ENCODE data around the gene C15orf61. TPM values are rescaled to one million over a fixed set of nuclear protein-coding genes. Genes with fewer than 3 reads are reported as not detected.

The C15orf61 gene
- total RNA-seq (10 to 100 TPM in 2 of 5 experiments, 1 to 10 TPM in 3; 4.3 to 11.0 (median 8.2) TPM), polyA plus RNA-seq (10 to 100 TPM in 1 of 2 donors, 1 to 10 TPM in 1; 6.1 to 11.4 TPM), total RNA-seq (6.1 reads per million, percentile 27 among the genes with 10 or more reads in this experiment)

DNA sequence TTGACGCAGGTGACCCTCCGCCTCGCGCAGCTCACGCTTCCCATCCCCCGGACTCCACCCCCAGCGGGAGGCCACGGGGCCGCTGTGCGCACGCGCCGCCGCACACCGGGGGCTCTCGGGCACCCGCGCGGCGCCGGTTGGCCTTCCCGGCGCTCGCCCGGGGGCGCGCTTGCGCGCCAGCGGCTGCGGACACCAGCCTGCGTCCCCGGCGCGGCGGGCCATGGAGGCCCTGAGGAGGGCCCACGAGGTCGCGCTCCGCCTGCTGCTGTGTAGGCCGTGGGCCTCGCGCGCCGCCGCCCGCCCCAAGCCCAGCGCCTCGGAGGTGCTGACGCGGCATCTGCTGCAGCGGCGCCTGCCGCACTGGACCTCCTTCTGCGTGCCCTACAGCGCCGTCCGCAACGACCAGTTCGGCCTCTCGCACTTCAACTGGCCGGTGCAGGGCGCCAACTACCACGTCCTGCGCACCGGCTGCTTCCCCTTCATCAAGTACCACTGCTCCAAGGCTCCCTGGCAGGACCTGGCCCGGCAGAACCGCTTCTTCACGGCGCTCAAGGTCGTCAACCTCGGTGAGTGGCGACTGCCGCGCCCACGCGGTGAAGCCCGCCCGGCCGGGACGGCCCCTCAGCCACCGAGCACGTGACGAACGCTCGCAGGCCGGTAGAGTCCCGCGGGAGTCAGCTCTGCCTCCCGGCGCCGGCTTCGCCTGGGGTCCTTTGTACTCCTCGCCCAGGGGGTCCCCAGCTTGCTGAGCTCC is at the start of gene C15orf61:
Gene C15orf61 (plus strand): TSS at position 103 of the 754 bp plus-strand sequence. CDS start 118 bp downstream, at position 221.
- CTCF ChIA-PET, result interaction anchor here (0.6 to 1.2 kb wide), 4 partner anchors 9 to 659 kb away, joined by 3 to 4 read pairs (median 3); partner anchors contain the start of gene MAP2K5

DNA sequence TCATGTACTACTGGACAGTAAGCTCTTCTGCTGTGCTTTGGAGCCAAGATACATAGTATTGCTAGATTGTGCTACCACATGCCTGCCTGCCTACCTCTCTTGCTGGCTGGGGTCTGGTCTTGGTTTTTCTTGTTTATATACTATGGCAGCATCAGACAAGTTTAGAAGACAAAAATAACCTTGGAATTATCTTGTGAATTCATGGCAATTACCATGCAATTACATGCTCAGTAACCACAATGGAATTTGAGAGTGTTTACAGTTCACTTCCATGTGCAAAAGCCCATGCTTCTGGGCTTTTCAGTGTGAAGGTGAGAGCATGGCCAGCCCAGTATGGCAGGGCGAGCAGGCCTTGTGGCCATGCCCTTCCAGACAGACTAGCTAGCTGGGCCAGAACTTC is 48.0 kb upstream of the C15orf61 start:
- H3K27ac Mint-ChIP-seq, result no peak overlapping the region
- Histone ChIP-seq H3K36me3 (ENCODE audit: control insufficient read depth in 2 of 3, insufficient read depth in 3 of 3, low read length in 3 of 3) (no peaks in the 10 kb centered on the region), H3K4me3 (ENCODE audit: low read length) (no peak overlapping the region), H3K9me3 (ENCODE audit: control insufficient read depth in 2 of 3, low read length in 3 of 3) (no peaks in the 10 kb centered on the region), H3K27ac (ENCODE audit: low read depth, low read length) (no peak overlapping the region), H3K4me1 (ENCODE audit: control insufficient read depth in 2 of 2, insufficient read depth in 2 of 2, low read length in 2 of 2) (no peaks in the 10 kb centered on the region), H3K27me3 (ENCODE audit: control insufficient read depth in 2 of 2, insufficient read depth in 2 of 2, low read length in 2 of 2) (no peaks in the 10 kb centered on the region)
- peaks cover 0 to 8% (median 0%) of the 10 kb centered on the region in 5 donors for H3K27me3 Mint-ChIP-seq
- ChIA-PET CTCF (no interaction called here), POLR2A (no interaction called here)
- intact Hi-C loops (cut with micrococcal nuclease), result no loop called here
- ATAC-seq, result no peak
- H3K4me1 Mint-ChIP-seq, result no peaks in the 10 kb centered on the region
- H3K36me3 Mint-ChIP-seq, result peaks cover 0 to 6% (median 0%) of the 10 kb centered on the region in 5 donors
- no peak for DNase-seq
- H3K9me3 Mint-ChIP-seq, result no peaks in the 10 kb centered on the region
- H3K4me3 Mint-ChIP-seq, result no peak overlapping the region

More for the DNA sequence above, at the start of gene C15orf61:
- peak within 1 kb of the TSS; percentile 85 to 98 (median 95) for H3K4me3 Mint-ChIP-seq
- peaks cover 16 to 28% of the 10 kb centered on the region in 2 donors for H3K4me1 ChIP-seq (ENCODE audit: control insufficient read depth in 2 of 2, insufficient read depth in 2 of 2, low read length in 2 of 2)
- H3K27me3 ChIP-seq (ENCODE audit: control insufficient read depth in 2 of 2, insufficient read depth in 2 of 2, low read length in 2 of 2), result no peaks in the 10 kb centered on the region
- H3K9me3 ChIP-seq (ENCODE audit: control insufficient read depth in 2 of 3, low read length in 3 of 3), result no peaks in the 10 kb centered on the region
- H3K27ac ChIP-seq (ENCODE audit: low read depth, low read length), result peak within 1 kb of the TSS; percentile 85
- H3K36me3 ChIP-seq (ENCODE audit: control insufficient read depth in 2 of 3, insufficient read depth in 3 of 3, low read length in 3 of 3), result peaks cover 0 to 6% (median 0%) of the 10 kb centered on the region in 3 experiments
- H3K36me3 Mint-ChIP-seq, result peaks cover 0 to 4% (median 0%) of the 10 kb centered on the region in 5 donors
- peak within 1 kb of the TSS; percentile 87 for H3K4me3 ChIP-seq (ENCODE audit: low read length)
- DNase-seq (peak; percentile 78 to 92 (median 82)), ATAC-seq (peak; percentile 90)
- H3K27ac Mint-ChIP-seq, result peak within 1 kb of the TSS; percentile 88 to 96 (median 94)
- POLR2A ChIA-PET, result interaction anchor here (0.6 to 2.8 kb wide), 7 partner anchors 9 to 317 kb away, joined by 3 to 40 read pairs (median 5); partner anchors contain the start of gene MAP2K5
- H3K27me3 Mint-ChIP-seq, result no peaks in the 10 kb centered on the region
- intact Hi-C loops (cut with micrococcal nuclease), result loop anchor here (1.0 to 10.0 kb wide), 8 partner anchors 20 to 534 kb away; partner anchors contain the start of genes RNU6-1 (in 2 of the 2), AAGAB (in 1 of the 2), IQCH (in 1 of the 2) and MAP2K5 (in 1 of the 2)
- H3K4me1 Mint-ChIP-seq, result peaks cover 20 to 40% (median 34%) of the 10 kb centered on the region in 7 donors
- no peaks in the 10 kb centered on the region for H3K9me3 Mint-ChIP-seq

DNA sequence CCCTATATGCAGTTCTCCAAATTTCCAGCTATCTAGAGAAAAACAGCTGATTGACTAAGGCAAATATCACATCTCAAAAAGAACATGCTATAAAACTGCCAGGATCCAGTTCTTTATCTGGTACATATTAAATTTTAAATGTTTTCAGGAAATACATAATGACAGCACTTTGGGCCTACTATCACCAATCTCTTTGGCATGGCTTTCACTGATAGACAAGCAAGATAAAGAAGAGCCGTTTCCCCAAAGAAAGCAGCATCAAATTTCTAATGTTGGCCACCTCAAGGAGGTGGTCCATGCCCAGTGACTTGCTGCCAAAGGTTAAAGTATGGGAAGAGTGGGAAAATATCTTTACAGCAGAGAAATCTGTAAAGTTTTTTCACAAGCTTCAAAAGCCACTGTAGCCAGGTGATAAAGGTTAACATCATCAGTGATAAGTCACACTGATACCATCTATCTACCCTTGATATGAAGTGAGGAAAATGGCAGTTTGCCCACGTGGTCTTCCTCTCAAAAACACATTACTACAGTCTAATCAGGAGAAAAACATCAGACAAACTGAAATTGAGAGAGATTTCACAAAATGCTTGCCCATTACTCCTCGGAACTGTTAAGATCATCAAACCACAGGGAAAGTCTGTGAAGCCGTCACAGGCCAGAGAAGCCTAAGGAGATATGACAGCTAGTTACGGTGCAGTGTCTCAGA is 46.4 kb upstream of the C15orf61 start:
- Histone ChIP-seq H3K4me1 (ENCODE audit: control insufficient read depth in 2 of 2, insufficient read depth in 2 of 2, low read length in 2 of 2) (no peaks in the 10 kb centered on the region), H3K27ac (ENCODE audit: low read depth, low read length) (no peak overlapping the region), H3K4me3 (ENCODE audit: low read length) (no peak overlapping the region), H3K36me3 (ENCODE audit: control insufficient read depth in 2 of 3, insufficient read depth in 3 of 3, low read length in 3 of 3) (no peaks in the 10 kb centered on the region), H3K9me3 (ENCODE audit: control insufficient read depth in 2 of 3, low read length in 3 of 3) (no peaks in the 10 kb centered on the region), H3K27me3 (ENCODE audit: control insufficient read depth in 2 of 2, insufficient read depth in 2 of 2, low read length in 2 of 2) (no peaks in the 10 kb centered on the region)
- DNase-seq, result no peak
- H3K36me3 Mint-ChIP-seq, result peaks cover 0 to 6% (median 0%) of the 10 kb centered on the region in 5 donors
- no peak for ATAC-seq
- no peak overlapping the region for H3K4me3 Mint-ChIP-seq
- ChIA-PET CTCF (interaction anchor here (0.7 kb wide), 1 partner anchor 34 kb away, joined by 3 read pairs; no protein-coding TSS in a partner anchor), POLR2A (no interaction called here)
- H3K27ac Mint-ChIP-seq, result no peak overlapping the region
- no peaks in the 10 kb centered on the region for H3K9me3 Mint-ChIP-seq
- peaks cover 0 to 7% (median 4%) of the 10 kb centered on the region in 5 donors for H3K27me3 Mint-ChIP-seq
- H3K4me1 Mint-ChIP-seq, result peaks cover 0 to 4% (median 0%) of the 10 kb centered on the region in 7 donors
- intact Hi-C loops (cut with micrococcal nuclease), result no loop called here

DNA sequence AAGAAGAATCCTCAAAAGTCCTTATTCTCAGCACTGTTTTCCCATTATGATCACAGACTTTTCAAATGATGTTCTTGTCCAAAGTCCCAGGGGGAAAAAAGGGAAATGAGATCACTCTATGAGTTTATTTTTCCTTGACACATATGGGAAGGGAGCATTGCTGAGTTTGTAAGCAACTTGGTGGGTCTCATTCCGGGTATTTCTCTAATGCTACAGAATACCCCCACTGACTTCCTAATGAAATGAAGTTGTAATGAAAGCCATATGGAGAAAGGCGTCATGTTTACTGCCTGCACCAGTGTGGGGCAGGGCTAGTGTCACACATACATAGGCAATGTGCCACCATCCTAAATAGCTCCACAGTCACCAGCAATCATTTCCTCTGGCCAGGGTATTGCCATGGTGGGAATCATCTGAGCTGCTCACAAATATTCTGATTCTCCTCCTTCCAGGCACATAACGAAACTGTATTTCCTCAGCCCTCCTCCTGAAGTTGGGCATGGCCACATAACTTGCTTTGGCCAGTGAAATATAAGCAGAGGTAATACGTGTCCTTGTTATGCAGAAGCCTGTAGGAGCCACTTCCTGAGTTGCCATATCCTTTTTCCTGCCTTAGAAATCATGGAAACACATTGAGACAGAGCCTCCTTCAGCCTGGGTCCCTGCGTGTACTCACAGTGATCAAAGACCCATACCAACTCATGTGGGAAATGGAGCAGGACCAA is 41.0 kb upstream of the C15orf61 start:
- Histone ChIP-seq H3K36me3 (ENCODE audit: control insufficient read depth in 2 of 3, insufficient read depth in 3 of 3, low read length in 3 of 3) (no peaks in the 10 kb centered on the region), H3K27ac (ENCODE audit: low read depth, low read length) (no peak overlapping the region), H3K27me3 (ENCODE audit: control insufficient read depth in 2 of 2, insufficient read depth in 2 of 2, low read length in 2 of 2) (no peaks in the 10 kb centered on the region), H3K9me3 (ENCODE audit: control insufficient read depth in 2 of 3, low read length in 3 of 3) (no peaks in the 10 kb centered on the region), H3K4me1 (ENCODE audit: control insufficient read depth in 2 of 2, insufficient read depth in 2 of 2, low read length in 2 of 2) (peaks cover 0 to 5% of the 10 kb centered on the region in 2 donors), H3K4me3 (ENCODE audit: low read length) (no peak overlapping the region)
- CTCF ChIA-PET, result no interaction called here
- intact Hi-C loops (cut with micrococcal nuclease), result no loop called here
- POLR2A ChIA-PET, result no interaction called here
- Mint-ChIP-seq H3K27ac (peak overlapping the region in 1 of 9 donors; percentile 6), H3K4me3 (no peak overlapping the region), H3K4me1 (peaks cover 0 to 23% (median 17%) of the 10 kb centered on the region in 7 donors), H3K9me3 (peaks cover 0 to 9% (median 0%) of the 10 kb centered on the region in 11 donors), H3K27me3 (peaks cover 0 to 17% (median 4%) of the 10 kb centered on the region in 5 donors), H3K36me3 (peaks cover 0 to 10% (median 3%) of the 10 kb centered on the region in 5 donors)
- DNase-seq (no peak), ATAC-seq (no peak)

DNA sequence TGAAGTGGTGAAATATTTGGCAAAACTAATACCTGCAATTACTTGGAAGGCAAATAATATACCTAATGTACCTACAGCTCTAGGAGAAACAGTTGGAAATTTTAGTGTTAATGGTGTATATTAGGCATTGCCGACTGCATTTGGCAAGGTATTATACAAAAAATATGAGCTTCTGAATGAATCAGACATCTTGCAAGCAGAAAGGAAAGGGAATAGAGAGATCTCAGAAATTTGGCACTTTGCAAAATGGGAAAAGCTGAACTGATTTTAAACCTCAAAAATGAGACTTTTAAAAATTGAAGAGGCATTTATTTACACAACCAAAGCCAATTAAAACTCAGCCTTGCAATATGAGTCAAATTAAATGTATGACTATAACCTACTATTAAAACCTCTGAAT is 40.2 kb upstream of the C15orf61 start:
- no peaks in the 10 kb centered on the region for H3K36me3 ChIP-seq (ENCODE audit: control insufficient read depth in 2 of 3, insufficient read depth in 3 of 3, low read length in 3 of 3)
- peaks cover 0 to 23% (median 17%) of the 10 kb centered on the region in 7 donors for H3K4me1 Mint-ChIP-seq
- no peaks in the 10 kb centered on the region for H3K27me3 ChIP-seq (ENCODE audit: control insufficient read depth in 2 of 2, insufficient read depth in 2 of 2, low read length in 2 of 2)
- H3K27me3 Mint-ChIP-seq, result peaks cover 0 to 19% (median 4%) of the 10 kb centered on the region in 5 donors
- H3K9me3 ChIP-seq (ENCODE audit: control insufficient read depth in 2 of 3, low read length in 3 of 3), result no peaks in the 10 kb centered on the region
- peaks cover 0 to 5% of the 10 kb centered on the region in 2 donors for H3K4me1 ChIP-seq (ENCODE audit: control insufficient read depth in 2 of 2, insufficient read depth in 2 of 2, low read length in 2 of 2)
- DNase-seq (no peak), ATAC-seq (no peak)
- no peak overlapping the region for H3K4me3 ChIP-seq (ENCODE audit: low read length)
- no peak overlapping the region for H3K27ac ChIP-seq (ENCODE audit: low read depth, low read length)
- H3K36me3 Mint-ChIP-seq, result peaks cover 0 to 10% (median 3%) of the 10 kb centered on the region in 5 donors
- H3K4me3 Mint-ChIP-seq, result no peak overlapping the region
- peaks cover 0 to 14% (median 0%) of the 10 kb centered on the region in 11 donors for H3K9me3 Mint-ChIP-seq
- ChIA-PET POLR2A (no interaction called here), CTCF (no interaction called here)
- intact Hi-C loops (cut with micrococcal nuclease), result no loop called here
- peak overlapping the region in 4 of 9 donors; percentile 12 to 81 (median 65) for H3K27ac Mint-ChIP-seq

DNA sequence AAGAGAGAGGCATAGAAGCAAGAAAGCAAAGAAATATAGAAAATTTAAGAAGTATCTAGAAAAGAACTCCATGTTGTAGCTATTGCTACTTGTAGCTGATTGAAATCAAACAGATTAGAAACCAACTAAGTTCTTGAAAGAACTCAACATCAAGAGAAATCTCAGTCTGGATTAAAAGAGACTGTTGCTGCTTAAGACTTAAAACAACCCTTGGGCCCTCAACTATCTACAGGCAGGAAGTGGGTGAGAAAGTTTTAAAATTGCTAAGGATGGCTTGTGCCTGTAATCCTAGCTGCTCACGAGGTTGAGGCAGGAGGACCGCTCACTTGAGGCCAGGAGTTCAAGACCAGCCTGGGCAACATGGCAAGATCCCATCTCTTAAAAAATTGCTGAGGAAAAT is 39.3 kb upstream of the C15orf61 start:
- H3K27me3 ChIP-seq (ENCODE audit: control insufficient read depth in 2 of 2, insufficient read depth in 2 of 2, low read length in 2 of 2), result no peaks in the 10 kb centered on the region
- H3K4me3 ChIP-seq (ENCODE audit: low read length), result no peak overlapping the region
- peak overlapping the region in 2 of 10 donors; percentile 23 to 51 for H3K4me3 Mint-ChIP-seq
- no peak overlapping the region for H3K27ac ChIP-seq (ENCODE audit: low read depth, low read length)
- POLR2A ChIA-PET, result no interaction called here
- CTCF ChIA-PET, result interaction anchor here (1.0 kb wide), 1 partner anchor 24 kb away, joined by 3 read pairs; no protein-coding TSS in a partner anchor
- intact Hi-C loops (cut with micrococcal nuclease), result no loop called here
- peaks cover 0 to 14% (median 0%) of the 10 kb centered on the region in 11 donors for H3K9me3 Mint-ChIP-seq
- DNase-seq, result peak in 6 of 9 donors; percentile 16 to 57 (median 30)
- H3K9me3 ChIP-seq (ENCODE audit: control insufficient read depth in 2 of 3, low read length in 3 of 3), result no peaks in the 10 kb centered on the region
- peaks cover 0 to 10% (median 3%) of the 10 kb centered on the region in 5 donors for H3K36me3 Mint-ChIP-seq
- no peaks in the 10 kb centered on the region for H3K36me3 ChIP-seq (ENCODE audit: control insufficient read depth in 2 of 3, insufficient read depth in 3 of 3, low read length in 3 of 3)
- peak overlapping the region in 8 of 9 donors; percentile 46 to 82 (median 65) for H3K27ac Mint-ChIP-seq
- peaks cover 0 to 19% (median 4%) of the 10 kb centered on the region in 5 donors for H3K27me3 Mint-ChIP-seq
- peaks cover 0 to 5% of the 10 kb centered on the region in 2 donors for H3K4me1 ChIP-seq (ENCODE audit: control insufficient read depth in 2 of 2, insufficient read depth in 2 of 2, low read length in 2 of 2)
- H3K4me1 Mint-ChIP-seq, result peaks cover 0 to 23% (median 17%) of the 10 kb centered on the region in 7 donors
- ATAC-seq, result peak; percentile 34
